Measurements from ENCODE around the gene YWHAB.

Gene YWHAB

GRCh38 chr20:44887466-44887865 is 2.0 kb downstream of the YWHAB start:
- peaks cover 5% of the 10 kb centered on the region; the same call in 1 of the 2 replicates for H3K36me3 ChIP-seq (ENCODE audit: insufficient read depth, low read length)
- peak overlapping the region; percentile 81 for H3K4me3 ChIP-seq (ENCODE audit: low read length, poor library complexity, severe bottlenecking)

GRCh38 chr20:44888226-44889103 is 3.0 kb downstream of the YWHAB start:
- peaks cover 74% of the 10 kb centered on the region for H4K20me1 ChIP-seq (ENCODE audit: insufficient read depth, low read length, poor library complexity, severe bottlenecking)

More at GRCh38 chr20:44887466-44887865, 2.0 kb downstream of the YWHAB start:
- Histone ChIP-seq H3K79me2 (ENCODE audit: insufficient read depth, low read length) (peaks cover 69% of the 10 kb centered on the region), H3K9ac (ENCODE audit: low read depth, low read length, poor library complexity, severe bottlenecking) (peak overlapping the region; percentile 96), H3K9me2 (replicated peaks; ENCODE audit: low read depth, low read length) (no peaks in the 10 kb centered on the region), H4K20me1 (ENCODE audit: insufficient read depth, low read length, poor library complexity, severe bottlenecking) (peaks cover 64% of the 10 kb centered on the region), H3K27me3 (ENCODE audit: insufficient read depth, low read length, poor library complexity, severe bottlenecking) (no peaks in the 10 kb centered on the region), H3K9me3 (ENCODE audit: insufficient read depth, low read depth, low read length) (no peaks in the 10 kb centered on the region), H3F3A (ENCODE audit: low read depth) (no peaks in the 10 kb centered on the region), H3K4me1 (ENCODE audit: insufficient read depth, low read length, poor library complexity, severe bottlenecking) (peaks cover 55% of the 10 kb centered on the region), H2AFZ (ENCODE audit: low read length) (no peak overlapping the region), H3K4me2 (ENCODE audit: low read depth, low read length, poor library complexity, severe bottlenecking) (peak overlapping the region; percentile 92)
- TF ChIP-seq CTCF (conservative IDR thresholded peaks at IDR 0.05; ENCODE audit: low read length) (no peak), EZH2phosphoT487 (IDR thresholded peaks at IDR 0.05; ENCODE audit: borderline replicate concordance) (no peak)

GRCh38 chr20:44891826-44892225 is 6.3 kb downstream of the YWHAB start:
- H3K9me2 ChIP-seq (replicated peaks; ENCODE audit: low read depth, low read length): no peaks in the 10 kb centered on the region
- peaks cover 74% of the 10 kb centered on the region for H3K4me1 ChIP-seq (ENCODE audit: insufficient read depth, low read length, poor library complexity, severe bottlenecking)
- no peak for TF ChIP-seq EZH2phosphoT487 (IDR thresholded peaks at IDR 0.05; ENCODE audit: borderline replicate concordance)
- TF ChIP-seq CTCF (conservative IDR thresholded peaks at IDR 0.05; ENCODE audit: low read length): no peak
- H3K4me3 ChIP-seq (ENCODE audit: low read length, poor library complexity, severe bottlenecking): peak overlapping the region; percentile 15
- H3K36me3 ChIP-seq (ENCODE audit: insufficient read depth, low read length): peaks cover 9% of the 10 kb centered on the region; the same call in 1 of the 2 replicates
- H3F3A ChIP-seq (ENCODE audit: low read depth): no peaks in the 10 kb centered on the region
- no peak overlapping the region for H2AFZ ChIP-seq (ENCODE audit: low read length)
- H3K4me2 ChIP-seq (ENCODE audit: low read depth, low read length, poor library complexity, severe bottlenecking): peak overlapping the region; percentile 92
- H3K9me3 ChIP-seq (ENCODE audit: insufficient read depth, low read depth, low read length): no peaks in the 10 kb centered on the region
- H3K79me2 ChIP-seq (ENCODE audit: insufficient read depth, low read length): peaks cover 100% of the 10 kb centered on the region
- H3K9ac ChIP-seq (ENCODE audit: low read depth, low read length, poor library complexity, severe bottlenecking): no peak overlapping the region
- peaks cover 97% of the 10 kb centered on the region for H4K20me1 ChIP-seq (ENCODE audit: insufficient read depth, low read length, poor library complexity, severe bottlenecking)
- no peaks in the 10 kb centered on the region for H3K27me3 ChIP-seq (ENCODE audit: insufficient read depth, low read length, poor library complexity, severe bottlenecking)

More at GRCh38 chr20:44888226-44889103, 3.0 kb downstream of the YWHAB start:
- no peaks in the 10 kb centered on the region for H3K9me2 ChIP-seq (replicated peaks; ENCODE audit: low read depth, low read length)
- no peak overlapping the region for H2AFZ ChIP-seq (ENCODE audit: low read length)
- TF ChIP-seq CTCF (conservative IDR thresholded peaks at IDR 0.05; ENCODE audit: low read length): peak; percentile 58
- TF ChIP-seq EZH2phosphoT487 (IDR thresholded peaks at IDR 0.05; ENCODE audit: borderline replicate concordance): no peak
- H3K27me3 ChIP-seq (ENCODE audit: insufficient read depth, low read length, poor library complexity, severe bottlenecking): no peaks in the 10 kb centered on the region
- H3K36me3 ChIP-seq (ENCODE audit: insufficient read depth, low read length): peaks cover 6% of the 10 kb centered on the region; the same call in 1 of the 2 replicates
- H3K9ac ChIP-seq (ENCODE audit: low read depth, low read length, poor library complexity, severe bottlenecking): peak overlapping the region; percentile 96
- peak overlapping the region; percentile 92 for H3K4me2 ChIP-seq (ENCODE audit: low read depth, low read length, poor library complexity, severe bottlenecking)
- H3K4me3 ChIP-seq (ENCODE audit: low read length, poor library complexity, severe bottlenecking): peak overlapping the region; percentile 81
- peaks cover 61% of the 10 kb centered on the region for H3K4me1 ChIP-seq (ENCODE audit: insufficient read depth, low read length, poor library complexity, severe bottlenecking)
- H3K9me3 ChIP-seq (ENCODE audit: insufficient read depth, low read depth, low read length): no peaks in the 10 kb centered on the region
- peaks cover 79% of the 10 kb centered on the region for H3K79me2 ChIP-seq (ENCODE audit: insufficient read depth, low read length)
- no peaks in the 10 kb centered on the region for H3F3A ChIP-seq (ENCODE audit: low read depth)

All from Loucy (cell line).